GM08714 (cell line): Measurements from ENCODE around the gene PPP2R2C.

ENCODE experiments used
- H3K4me3 ChIP-seq: fragments of 200-500 bp; sonication (Bioruptor generic); 2 replicates; pipeline ENCODE4 v1.5.1; 2014; ENCODE audit warnings: mild to moderate bottlenecking, low read length, inconsistent platforms
- ZNF274 ChIP-seq: IDR thresholded peaks from 2 replicates; pipeline ENCODE4 v1.6.1; 2012; ENCODE audit warnings: mild to moderate bottlenecking, low read depth, low read length

The PPP2R2C gene

DNA sequence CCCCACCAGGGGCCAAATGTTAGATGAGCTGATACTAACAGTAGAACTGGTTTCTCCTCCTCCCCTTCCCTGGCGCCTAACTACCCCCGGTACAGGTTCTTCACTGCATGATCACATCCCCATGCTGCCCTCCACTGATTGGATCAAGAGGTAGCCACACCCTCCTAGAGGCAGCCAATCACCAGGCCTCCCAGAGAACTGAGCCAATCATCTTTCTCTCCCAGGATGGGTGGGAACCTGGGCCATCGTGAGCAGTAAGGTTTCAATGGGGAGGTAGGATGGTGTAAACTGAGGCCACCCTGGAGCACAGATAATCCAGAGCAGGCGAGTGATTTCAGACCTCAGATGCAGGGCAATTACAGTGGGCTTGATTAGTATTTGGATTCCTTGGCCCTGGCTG lies 64.2 kb downstream of the PPP2R2C start:
- no peak overlapping the region for H3K4me3 ChIP-seq
- no peak for TF ChIP-seq ZNF274

DNA sequence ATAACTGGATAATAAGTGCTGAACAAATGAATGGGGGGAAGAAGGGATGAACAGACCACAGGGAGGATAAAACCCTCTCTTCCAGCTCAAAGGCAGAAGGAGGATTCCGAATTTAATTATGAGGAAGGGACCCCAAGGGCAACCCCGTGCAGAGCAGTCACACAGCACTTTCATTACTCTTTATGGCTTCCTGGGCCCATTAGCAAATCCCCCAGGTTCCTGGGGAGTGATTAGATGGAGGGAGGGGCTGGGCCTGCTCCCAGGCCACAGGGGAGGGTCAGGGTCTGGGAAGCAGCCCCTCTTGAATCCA lies 67.1 kb downstream of the PPP2R2C start:
- TF ChIP-seq ZNF274 = no peak
- no peak overlapping the region for H3K4me3 ChIP-seq

DNA sequence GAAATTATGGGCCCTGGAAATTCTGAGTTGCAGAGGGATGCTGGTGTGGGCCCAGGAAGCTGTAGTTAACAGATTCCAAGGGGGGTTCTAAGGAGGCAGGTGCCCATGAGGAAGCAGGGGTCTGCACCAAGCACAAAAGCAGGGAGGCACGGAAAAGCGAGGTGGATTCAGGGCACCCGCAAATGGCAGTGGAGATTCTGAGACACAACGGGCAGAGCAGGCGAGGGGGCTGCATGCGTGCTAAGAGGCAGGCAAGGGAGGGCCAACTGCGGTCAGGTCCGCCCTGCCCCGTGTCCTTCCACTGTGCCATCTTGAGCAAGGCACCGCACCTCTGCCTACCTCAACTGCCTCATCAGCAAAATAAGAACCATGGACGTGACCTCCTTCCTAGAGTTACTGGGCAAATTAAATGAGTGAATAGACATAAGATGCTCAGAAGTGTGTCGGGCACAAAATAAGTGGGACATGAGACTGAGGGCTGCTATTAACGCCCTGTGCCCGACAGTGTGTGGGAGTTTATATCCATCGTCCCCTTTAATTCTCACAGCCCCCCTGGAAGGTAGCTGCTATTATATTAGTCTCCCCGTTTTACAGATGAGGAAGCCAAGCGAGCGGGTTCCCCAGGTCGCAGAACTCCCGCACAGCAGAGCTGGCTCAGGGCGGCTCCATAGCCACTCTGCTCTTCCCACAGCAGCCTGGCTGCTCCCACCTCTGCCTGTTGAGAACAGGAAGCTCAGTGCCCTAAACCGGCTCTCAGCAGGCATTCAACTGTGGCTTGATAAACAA lies 67.6 kb downstream of the PPP2R2C start:
- no peak overlapping the region for H3K4me3 ChIP-seq
- TF ChIP-seq ZNF274 = no peak

DNA sequence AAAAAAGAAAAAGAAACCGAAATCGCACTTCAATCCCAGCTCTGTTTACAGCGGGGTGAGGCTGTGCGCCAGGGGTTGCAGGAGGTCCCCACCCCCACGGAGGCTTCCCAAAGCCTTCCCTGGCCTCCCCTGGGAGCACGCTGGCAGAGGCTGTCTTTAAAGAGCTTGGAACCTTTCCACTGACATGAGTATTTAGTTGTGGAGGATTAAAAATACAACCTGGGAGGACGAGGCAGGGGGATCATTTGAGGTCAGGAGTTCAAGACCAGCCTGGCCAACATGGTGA lies 69.1 kb downstream of the PPP2R2C start:
- TF ChIP-seq ZNF274 = no peak
- H3K4me3 ChIP-seq = no peak overlapping the region

DNA sequence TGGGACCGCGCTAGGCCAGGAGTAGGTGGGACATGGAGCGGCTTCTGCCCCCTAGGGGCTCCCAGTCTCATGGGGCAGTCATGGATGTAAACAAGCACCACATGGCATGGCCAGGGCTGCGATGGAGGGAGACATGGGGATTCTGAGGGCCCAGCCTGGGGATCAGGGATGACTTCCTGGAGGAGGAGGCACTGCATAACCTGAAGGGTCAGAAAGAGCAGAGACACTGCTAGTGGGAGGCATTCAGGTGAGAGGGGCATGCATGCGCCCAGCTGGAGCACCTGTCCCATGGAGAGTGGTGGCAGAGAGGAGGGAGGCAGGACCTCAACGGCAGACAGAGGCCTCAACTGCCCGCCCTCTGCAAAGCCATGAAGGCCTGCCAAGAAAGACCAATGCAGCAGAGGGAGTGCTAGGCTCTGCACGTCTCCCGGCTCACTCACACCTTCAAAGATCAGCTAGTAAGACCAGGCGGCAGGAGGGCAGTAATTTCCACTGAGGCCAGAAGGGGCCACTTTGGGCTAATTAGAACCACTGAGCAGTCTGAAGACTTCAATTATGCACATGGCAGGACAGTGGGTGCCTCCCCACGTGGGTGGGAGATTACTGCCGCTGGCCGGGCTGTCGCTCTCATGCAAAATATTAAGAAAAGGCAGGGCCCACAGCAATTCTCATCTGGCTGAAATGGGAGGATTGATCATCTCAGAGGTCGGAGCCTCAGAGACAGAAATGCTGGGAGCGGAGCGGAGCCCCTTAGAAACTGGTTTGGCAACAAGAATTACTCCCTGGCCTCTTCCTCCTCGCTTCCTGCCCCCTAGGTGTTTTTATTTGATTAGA lies 69.6 kb downstream of the PPP2R2C start:
- no peak overlapping the region for H3K4me3 ChIP-seq
- TF ChIP-seq ZNF274 = no peak

DNA sequence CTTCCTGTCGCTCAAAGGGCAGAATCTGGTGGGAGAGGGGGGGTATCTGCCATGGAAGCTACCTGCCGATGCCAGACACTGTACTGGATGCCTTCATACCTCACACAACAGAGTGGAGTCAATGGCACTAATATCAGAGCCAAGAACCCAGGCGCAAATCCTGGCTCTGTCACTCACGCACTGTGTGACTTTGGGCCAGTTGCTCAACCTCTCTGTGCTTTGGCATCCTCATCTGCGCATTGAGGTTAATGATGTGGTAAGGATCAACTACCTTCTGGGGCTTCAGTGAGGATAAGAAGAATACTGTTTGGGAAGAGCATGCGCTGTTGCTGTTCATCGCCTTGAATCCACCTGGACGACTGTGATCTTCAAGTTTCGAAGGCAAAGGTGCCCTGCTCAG lies 70.6 kb downstream of the PPP2R2C start:
- no peak overlapping the region for H3K4me3 ChIP-seq
- TF ChIP-seq ZNF274 = no peak

DNA sequence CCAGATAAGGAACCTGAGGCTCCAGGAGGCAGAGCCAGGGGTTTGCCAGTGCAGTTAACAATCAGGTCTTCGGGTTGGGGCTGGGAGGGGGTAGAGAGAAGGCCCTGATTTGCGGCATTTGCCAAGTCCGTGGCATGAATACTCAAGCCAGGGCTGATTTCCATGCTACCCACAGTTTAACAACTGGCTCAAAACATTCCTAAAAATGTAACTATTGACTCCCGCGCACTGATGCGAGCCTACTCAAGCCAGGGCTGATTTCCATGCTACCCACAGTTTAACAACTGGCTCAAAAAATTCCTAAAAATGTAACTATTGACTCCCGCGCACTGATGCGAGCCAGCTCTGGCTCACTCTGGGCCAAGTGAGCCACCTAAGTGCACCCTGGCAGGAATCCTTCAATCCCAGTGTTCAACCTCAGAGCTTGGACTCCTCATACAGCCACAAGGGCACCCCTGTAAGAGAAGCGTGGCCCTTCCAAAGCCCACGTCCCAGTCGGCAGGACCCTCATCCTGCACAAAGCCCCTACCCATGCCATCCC lies 75.6 kb downstream of the PPP2R2C start:
- no peak for TF ChIP-seq ZNF274
- no peak overlapping the region for H3K4me3 ChIP-seq

DNA sequence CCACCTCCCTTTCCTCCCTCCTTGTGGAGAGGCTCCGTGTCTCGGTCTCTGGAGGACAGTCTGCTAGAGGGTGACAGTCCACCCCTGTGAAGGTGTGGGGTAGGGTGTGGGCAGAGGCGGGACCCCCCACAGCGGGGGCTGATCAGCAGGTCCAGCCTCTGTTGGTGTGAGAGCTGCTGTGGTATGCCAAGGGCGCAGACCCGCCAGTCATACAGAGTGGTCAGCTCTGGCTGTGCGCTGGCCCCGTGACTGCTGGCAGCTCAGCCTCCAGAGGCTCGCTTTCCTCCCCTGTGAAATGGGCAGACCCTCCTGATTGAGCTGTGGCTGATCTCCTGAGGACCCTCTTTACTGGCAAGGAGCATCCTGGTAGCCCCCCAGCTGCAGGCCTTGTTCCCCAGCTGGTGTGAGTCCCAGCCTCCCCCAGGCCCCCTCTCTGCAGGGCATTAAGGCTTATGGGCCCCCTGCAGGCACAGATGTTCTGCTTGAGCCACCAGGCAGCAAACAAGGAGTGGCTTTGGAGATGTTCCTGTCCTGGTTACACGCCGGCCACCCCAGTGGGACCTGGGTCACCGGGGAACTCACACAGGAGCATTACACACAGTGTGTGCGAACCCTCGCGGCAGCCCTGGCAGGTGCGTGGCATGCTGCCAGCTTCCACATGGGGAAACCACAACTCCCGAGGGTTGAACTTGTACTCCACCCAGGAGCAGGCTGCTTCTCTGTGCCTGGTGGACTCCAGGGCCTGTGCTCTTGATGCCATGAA lies 76.8 kb downstream of the PPP2R2C start:
- no peak for TF ChIP-seq ZNF274

DNA sequence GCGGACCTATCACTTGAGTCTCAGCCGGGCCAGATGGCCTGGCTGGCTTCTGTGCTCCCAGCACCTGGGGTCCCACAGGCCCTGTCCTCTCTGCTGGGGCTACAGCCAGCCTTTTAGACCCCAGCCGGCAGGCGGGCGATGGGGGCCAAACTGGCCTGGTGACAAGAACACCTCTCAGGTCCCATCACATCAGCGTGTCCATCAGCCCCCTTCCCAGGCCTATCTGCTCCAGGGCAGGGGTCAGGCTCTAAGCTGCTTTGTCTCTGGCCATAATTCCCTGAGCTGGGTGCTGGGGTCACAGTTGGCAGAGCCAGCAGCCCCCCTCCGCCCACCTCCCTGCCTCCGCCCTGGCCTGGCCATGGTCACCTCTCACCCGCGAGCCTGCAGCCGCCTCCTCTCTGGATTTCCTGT lies 77.7 kb downstream of the PPP2R2C start:
- no peak overlapping the region for H3K4me3 ChIP-seq
- no peak for TF ChIP-seq ZNF274

More for the DNA sequence above, 76.8 kb downstream of the PPP2R2C start:
- H3K4me3 ChIP-seq = no peak overlapping the region

DNA sequence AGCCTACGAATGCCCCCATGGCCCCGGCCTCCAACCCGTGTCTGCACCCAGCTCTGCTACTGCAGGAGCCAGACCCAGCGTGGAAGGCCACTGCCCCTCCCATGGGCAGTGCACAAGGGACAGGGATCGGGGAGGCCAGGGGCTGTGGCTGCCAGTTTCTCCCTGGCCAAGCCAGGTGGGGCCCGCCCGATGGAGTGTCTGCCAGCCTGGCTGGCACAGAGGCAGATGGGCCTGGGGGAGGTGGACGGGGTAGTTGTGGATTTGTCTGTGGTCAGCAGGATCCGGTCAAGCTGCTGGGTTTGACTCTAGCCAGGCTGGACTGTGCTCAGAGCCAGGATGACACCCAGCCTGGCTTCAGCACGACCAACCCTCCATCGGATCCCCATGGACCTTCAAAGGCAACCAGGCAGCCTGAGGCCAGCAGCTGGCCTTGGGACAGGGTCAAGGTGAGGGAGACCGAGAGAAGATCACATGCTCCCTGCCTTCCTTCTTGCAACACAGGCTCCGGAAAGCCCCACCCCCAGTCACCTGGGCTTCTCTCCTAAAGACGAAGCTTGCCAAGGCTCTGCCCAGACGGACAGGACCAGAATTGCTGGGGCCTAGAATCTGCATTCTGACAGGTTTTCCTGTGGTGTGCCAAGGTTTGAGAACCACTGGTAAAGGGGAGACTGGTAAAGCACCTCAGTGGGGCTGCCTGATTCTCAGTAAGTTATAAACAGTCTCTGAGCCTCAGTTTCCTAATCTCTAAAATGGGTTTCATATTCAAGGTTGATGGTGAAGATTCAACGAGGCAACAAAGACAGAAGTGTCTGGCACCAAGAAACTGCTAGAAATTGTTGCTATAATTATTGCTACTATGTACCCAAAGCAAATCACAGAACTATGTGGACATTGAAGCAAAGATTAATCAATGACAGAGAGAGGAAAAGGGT lies 78.6 kb downstream of the PPP2R2C start:
- no peak overlapping the region for H3K4me3 ChIP-seq
- TF ChIP-seq ZNF274 = no peak

DNA sequence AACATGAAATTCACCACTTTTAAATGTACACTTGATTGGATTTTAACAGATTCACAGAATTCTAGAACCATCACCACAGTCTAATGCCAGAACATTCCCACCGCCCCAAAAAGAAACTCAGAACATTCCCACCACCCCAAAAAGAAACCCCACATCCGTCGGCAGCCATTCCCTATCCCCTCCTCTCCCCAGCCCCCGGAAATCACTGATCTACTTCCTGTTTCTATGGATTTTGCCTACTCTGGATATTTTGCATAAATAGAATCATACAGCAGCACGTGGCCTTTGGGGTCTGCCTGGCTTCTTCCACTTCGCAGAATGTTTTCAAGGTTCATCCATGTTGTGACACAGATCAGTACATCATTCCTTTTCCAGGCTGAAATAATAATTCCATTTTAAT lies 79.3 kb downstream of the PPP2R2C start:
- H3K4me3 ChIP-seq = no peak overlapping the region
- TF ChIP-seq ZNF274 = no peak

DNA sequence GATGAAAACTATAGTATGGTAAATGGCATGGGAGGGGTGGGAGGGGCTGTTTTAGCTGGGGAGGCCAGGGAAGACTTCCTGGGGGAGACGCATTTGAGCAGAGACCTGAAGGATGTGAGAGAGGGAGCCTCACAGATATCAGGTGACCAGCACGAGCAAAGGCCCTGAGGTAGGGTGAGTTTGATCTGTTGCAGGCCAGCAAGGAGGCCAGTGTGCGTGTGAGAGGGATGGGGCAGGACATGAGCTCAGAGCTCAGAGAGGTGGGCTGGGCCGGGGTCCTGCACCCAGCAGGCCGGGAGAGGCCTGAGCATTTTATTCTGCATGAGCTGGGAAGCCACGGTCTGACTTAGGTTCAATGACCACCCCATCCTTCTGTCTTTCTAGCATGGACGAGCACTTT lies 80.0 kb downstream of the PPP2R2C start:
- no peak for TF ChIP-seq ZNF274
- H3K4me3 ChIP-seq = no peak overlapping the region

DNA sequence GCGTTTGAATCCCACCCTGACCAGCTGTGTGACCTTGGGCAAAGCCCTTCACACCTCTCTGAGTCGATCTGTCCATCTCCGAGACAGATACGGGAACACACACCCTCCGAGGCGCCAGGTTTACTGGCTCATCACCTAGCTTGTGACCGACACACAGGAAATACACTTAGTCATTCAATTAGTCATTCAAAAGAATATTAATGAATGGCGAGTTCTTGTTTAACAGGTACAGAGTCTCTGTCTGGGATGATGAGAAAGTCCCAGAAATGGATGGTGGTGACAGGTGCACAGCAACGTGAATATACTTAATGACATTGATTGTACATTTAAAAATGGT lies 80.6 kb downstream of the PPP2R2C start:
- TF ChIP-seq ZNF274 = no peak
- H3K4me3 ChIP-seq = no peak overlapping the region
